ENCODE measurements around the gene SLC12A3. TPM values are rescaled to one million over a fixed set of nuclear protein-coding genes. Genes with fewer than 3 reads are reported as not detected.

Gene SLC12A3
- total and polyA plus RNA-seq, 2 of the 8 experiments (the other 6 are each of a cell fraction or from before 2014, with no cell fraction given), result not detected

GRCh38 chr16:56876048-56876447 is 11.0 kb downstream of the SLC12A3 start:
- WGBS, 2 experiments (ENCODE audit: extremely low coverage in 1 of 2, insufficient coverage in 1 of 2, insufficient read length in 1 of 2, insufficient replicate concordance in 2 of 2, low coverage in 1 of 2, low lambda C conversion rate in 2 of 2, missing lambda C conversion rate in 1 of 2), result 86% methylated on average over 4 of the region's 4 CpGs; no CpG with 5 or more reads in 1 of the 2 experiments
- Histone ChIP-seq H3K4me1 (replicated peaks in 1 of 4; ENCODE audit: control insufficient read depth in 3 of 4, insufficient read depth in 4 of 4, low read length in 3 of 4) (no peaks in the 10 kb centered on the region), H3K36me3 (ENCODE audit: control insufficient read depth in 2 of 4, insufficient read depth in 4 of 4, low read length in 3 of 4) (no peaks in the 10 kb centered on the region), H3K79me2 (ENCODE audit: control insufficient read depth in 1 of 2, insufficient read depth in 2 of 2, low read length in 2 of 2) (no peaks in the 10 kb centered on the region), H4K5ac (ENCODE audit: insufficient read length, low read depth, low read length) (no peak overlapping the region), H2BK20ac (ENCODE audit: low read length) (no peak overlapping the region), H2BK120ac (replicated peaks; ENCODE audit: low read depth, low read length) (no peak overlapping the region), H3K18ac (ENCODE audit: extremely low read depth, low read length) (no peak overlapping the region), H3K79me1 (ENCODE audit: low read depth, low read length) (no peaks in the 10 kb centered on the region), H2AFZ (ENCODE audit: low read length) (no peak overlapping the region), H3K27me3 (replicated peaks in 1 of 4; ENCODE audit: control insufficient read depth in 3 of 4, extremely low read depth in 1 of 4, insufficient read depth in 3 of 4, low read length in 3 of 4) (no peaks in the 10 kb centered on the region), H3K23me2 (ENCODE audit: low read depth, low read length) (no peaks in the 10 kb centered on the region), H3K4me3 (ENCODE audit: extremely low read depth in 1 of 4, insufficient read depth in 2 of 4, low read depth in 3 of 4, low read length in 4 of 4) (no peak overlapping the region), H3K14ac (ENCODE audit: insufficient read length) (no peak overlapping the region), H3K4ac (replicated peaks; ENCODE audit: insufficient read length, low read depth, low read length) (no peak overlapping the region), H4K20me1 (replicated peaks in 1 of 2; ENCODE audit: control insufficient read depth in 1 of 2, insufficient read depth in 2 of 2, low read length in 2 of 2) (peaks cover 0 to 2% of the 10 kb centered on the region in 2 experiments), H3K27ac (ENCODE audit: low read depth, low read length) (no peak overlapping the region), H2AK5ac (ENCODE audit: low read depth, low read length) (no peak overlapping the region), H2BK15ac (ENCODE audit: low read length) (no peak overlapping the region), H4K8ac (ENCODE audit: extremely low read depth, insufficient read depth, low read length) (no peak overlapping the region), H2BK5ac (ENCODE audit: low read depth, low read length) (no peak overlapping the region), H3K56ac (replicated peaks; ENCODE audit: insufficient read length, low read depth, low read length) (no peak overlapping the region), H3K9ac (replicated peaks in 1 of 4; ENCODE audit: extremely low read depth in 1 of 4, low read depth in 3 of 4, low read length in 3 of 4) (no peak overlapping the region), H3K23ac (ENCODE audit: insufficient read length) (no peak overlapping the region), H2BK12ac (ENCODE audit: low read depth, low read length) (no peak overlapping the region), H3K9me3 (ENCODE audit: insufficient read depth in 2 of 2, low read depth in 1 of 2, low read length in 1 of 2) (no peaks in the 10 kb centered on the region), H4K91ac (replicated peaks; ENCODE audit: insufficient read length, low read length) (no peak overlapping the region), H3K4me2 (ENCODE audit: insufficient read depth in 1 of 2, low read depth in 2 of 2, low read length in 2 of 2) (no peak overlapping the region)
- ChIA-PET POLR2A (ENCODE audit: partially characterized antibody) (interaction anchor here (0.9 to 5.7 kb wide), 4 partner anchors 10 to 209 kb away, joined by 3 to 28 read pairs (median 3); partner anchors contain the start of genes HERPUD1 and MT1G), CTCF (ENCODE audit: partially characterized antibody) (interaction anchor here (0.9 to 4.2 kb wide), 5 partner anchors 12 to 84 kb away, joined by 3 to 31 read pairs (median 4); partner anchors contain the start of gene SLC12A3)
- no peak for DNase-seq (ENCODE audit: low read depth in 1 of 2, low spot score in 2 of 2)
- FAIRE-seq, result no peak
- no peak for TF ChIP-seq POLR2A (IDR thresholded peaks at IDR 0.05; ENCODE audit: control extremely low read depth in 1 of 2, low read depth in 2 of 2, low read length in 2 of 2)
- TF ChIP-seq MAFK (IDR thresholded peaks at IDR 0.05; ENCODE audit: low read depth, low read length), result no peak
- no peak for TF ChIP-seq SUZ12 (IDR thresholded peaks at IDR 0.05; ENCODE audit: low read length)
- no peak for TF ChIP-seq EZH2 (IDR thresholded peaks at IDR 0.05; ENCODE audit: low read depth, low read length, severe bottlenecking)

All from H1 (cell line).